Measurements from ENCODE around the gene PWWP2B. TPM values are rescaled to one million over a fixed set of nuclear protein-coding genes. Genes with fewer than 3 reads are reported as not detected.

Gene PWWP2B
- polyA plus RNA-seq, 4 donors = 6.6 to 21.8 (median 11.2) TPM

GRCh38 chr10:132442636-132443035, 45.6 kb downstream of the PWWP2B start:
- no peak for DNase-seq (ENCODE audit: low read depth in 4 of 4, low spot score in 2 of 4)

GRCh38 chr10:132443605-132443982, 46.6 kb downstream of the PWWP2B start:
- no peak for DNase-seq (ENCODE audit: low read depth in 4 of 4, low spot score in 2 of 4)

- peak in 3 of 4 donors; percentile 72 to 92 (median 75) for DNase-seq (ENCODE audit: low read depth in 4 of 4, low spot score in 2 of 4)
Observed at GRCh38 chr10:132443983-132444876, 47.2 kb downstream of the PWWP2B start.

DNA sequence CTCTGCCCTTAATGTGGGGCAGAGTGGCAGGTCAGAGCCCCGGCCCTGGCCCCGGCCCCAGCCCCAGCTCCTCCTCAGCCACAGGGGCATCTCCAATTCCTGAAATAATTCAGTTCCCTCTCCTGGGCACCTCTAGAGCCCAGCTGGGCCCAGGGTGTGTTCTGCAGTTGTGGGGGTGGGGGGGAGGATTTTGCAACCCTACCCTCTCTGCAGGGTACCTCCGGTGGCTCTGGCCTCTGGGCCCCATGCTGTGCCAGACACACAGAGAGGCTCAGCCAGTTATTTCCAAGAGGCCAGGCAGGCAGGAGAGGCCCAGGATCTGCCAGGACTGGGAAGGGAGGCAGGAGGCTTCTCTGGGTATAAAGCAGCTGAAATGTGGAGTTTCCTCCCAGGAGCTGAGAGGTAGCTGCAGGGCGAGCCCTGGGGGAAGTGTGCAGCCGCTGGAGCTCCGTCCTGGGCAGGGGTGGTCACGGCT, 47.9 kb downstream of the PWWP2B start:
- DNase-seq (ENCODE audit: low read depth in 4 of 4, low spot score in 2 of 4) = no peak

- DNase-seq (ENCODE audit: low read depth in 4 of 4, low spot score in 2 of 4) = no peak
Observed at GRCh38 chr10:132445516-132446194, 48.7 kb downstream of the PWWP2B start.

GRCh38 chr10:132446195-132446581, 49.2 kb downstream of the PWWP2B start:
- DNase-seq (ENCODE audit: low read depth in 4 of 4, low spot score in 2 of 4) = no peak

DNA sequence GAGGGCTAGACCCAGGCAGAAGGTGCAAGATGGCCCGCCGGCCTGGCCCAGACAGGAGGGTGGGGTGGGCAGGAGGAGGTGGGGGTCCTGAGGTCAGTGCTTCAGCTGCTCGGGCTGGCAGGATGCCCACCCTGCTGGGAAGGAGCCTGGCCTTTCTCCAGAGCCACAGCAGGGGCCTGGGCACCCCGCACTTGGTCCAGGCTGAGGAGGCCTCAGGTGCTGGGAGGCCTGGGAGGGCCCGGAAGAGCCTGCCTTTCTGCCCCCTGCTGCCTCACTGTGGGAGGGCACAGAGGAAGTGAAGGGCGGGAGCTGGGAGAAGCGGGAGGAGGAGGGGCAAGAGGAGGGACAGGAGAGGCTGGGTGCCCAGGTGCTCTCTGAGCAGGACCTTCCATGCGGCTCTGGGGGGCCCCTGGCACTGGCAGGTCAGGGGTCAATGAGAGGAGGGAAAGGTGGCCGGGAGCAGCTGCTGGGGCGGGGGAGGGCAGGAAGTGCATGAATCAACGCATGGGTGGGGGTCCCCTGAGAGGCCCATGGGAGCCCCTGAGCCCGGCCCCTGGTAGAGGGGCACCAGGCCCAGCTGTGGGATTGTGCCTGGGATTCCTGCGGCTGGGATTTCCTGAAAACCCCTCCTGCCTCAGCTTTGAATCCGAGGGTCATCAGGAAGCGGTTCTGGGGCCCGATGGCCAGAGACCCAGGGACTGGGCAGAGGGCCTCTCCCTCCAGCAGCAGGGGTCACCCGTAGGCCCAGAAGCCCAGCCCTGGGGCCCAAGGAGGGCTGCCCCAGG, 49.9 kb downstream of the PWWP2B start:
- peak in 1 of 4 donors; percentile 71 for DNase-seq (ENCODE audit: low read depth in 4 of 4, low spot score in 2 of 4)

DNA sequence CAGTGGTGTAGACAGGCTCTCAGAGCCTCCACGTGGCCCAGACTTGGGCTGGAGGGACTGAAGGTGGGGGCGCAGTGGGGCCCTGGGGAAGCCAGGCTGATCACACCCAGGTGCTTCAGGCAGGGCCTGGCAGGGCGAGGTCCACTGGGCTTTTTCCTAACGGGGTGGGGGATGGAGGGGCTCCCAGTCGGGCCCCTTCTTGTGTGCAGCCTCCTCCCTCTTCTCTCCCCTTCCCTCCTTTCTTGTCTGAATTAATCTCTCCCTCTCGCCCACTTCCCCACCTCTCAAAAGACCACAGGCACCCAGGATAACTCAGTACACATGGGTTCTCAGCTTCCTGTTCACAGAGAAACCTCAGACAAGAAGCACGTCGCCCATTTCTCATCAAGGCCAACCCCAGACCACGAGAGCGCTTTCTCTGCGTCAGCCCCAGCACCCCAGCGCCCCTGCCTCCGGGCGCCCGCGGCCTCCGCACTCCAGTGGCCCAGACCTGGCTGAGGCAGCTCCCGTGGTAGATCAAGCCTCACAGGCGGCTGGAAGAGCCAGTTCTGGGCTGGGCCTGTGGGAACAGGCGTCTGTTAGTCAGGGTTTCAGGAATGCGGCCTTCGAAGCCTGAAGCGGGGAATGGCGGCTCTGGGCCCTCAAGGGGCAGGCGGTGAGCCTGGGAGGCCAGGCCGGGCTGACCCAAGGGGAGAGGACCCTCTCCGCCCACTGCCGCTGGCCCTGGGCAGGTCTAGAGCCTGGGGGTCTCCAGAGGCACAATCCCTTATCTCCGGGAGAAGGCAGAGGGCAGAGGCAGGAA, 50.6 kb downstream of the PWWP2B start:
- no peak for DNase-seq (ENCODE audit: low read depth in 4 of 4, low spot score in 2 of 4)

DNA sequence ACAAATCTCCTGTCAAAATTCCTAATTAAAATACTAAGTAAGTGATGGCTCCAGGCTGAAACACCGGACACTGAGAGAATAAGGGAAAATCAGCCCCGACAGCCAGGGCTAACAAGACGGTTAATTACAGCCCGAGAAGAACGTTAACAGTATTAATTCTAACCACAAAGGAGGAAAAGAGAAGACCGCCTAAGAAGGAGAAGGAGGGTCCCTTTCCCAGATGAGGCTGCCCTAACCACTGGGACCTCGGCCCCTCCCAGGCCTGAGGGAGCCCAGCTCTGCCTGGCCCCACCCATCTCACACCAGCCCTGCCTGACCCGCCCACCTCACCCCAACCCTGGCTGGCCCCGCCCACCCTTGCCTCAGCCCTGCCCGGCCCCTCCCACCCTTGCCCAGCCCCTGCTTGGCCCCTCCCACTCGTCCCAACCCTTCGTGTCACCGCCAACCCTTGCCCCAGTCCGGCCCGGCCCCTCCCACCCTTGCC, 51.3 kb downstream of the PWWP2B start:
- no peak for DNase-seq (ENCODE audit: low read depth in 4 of 4, low spot score in 2 of 4)

DNA sequence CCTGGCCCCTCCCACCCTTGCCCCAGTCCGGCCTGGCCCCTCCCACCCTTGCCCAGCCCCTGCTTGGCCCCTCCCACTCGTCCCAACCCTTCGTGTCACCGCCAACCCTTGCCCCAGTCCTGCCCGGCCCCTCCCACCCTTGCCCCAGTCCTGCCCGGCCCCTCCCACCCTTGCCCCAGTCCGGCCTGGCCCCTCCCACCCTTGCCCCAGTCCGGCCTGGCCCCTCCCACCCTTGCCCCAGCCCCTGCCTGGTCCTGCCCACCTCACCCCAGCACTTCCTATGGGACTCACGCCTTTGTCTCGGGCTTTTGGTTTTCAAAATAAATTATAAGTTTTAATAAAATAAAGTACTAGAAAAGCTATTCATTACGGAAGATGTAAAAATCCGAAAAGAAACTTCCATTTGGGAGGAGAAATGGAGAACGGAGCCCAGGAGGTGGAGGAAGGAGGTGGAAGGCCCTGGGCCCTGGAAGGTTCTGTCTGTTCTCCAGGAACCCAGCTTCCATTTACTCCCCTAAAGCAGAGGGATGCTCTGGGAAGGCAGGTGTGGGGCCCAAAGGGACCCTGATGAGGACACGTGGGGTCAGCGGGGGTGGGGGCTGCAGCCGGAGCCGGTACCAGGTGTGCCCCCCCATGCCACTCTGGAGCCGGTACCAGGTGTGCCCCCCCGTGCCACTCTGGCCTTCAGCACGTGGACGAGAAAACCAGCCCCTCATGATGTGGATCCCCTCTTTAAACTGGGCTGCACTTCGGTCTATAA, 52.2 kb downstream of the PWWP2B start:
- DNase-seq (ENCODE audit: low read depth in 4 of 4, low spot score in 2 of 4) = no peak

- DNase-seq (ENCODE audit: low read depth in 4 of 4, low spot score in 2 of 4) = no peak
Observed at GRCh38 chr10:132449811-132450181, 52.8 kb downstream of the PWWP2B start.

DNA sequence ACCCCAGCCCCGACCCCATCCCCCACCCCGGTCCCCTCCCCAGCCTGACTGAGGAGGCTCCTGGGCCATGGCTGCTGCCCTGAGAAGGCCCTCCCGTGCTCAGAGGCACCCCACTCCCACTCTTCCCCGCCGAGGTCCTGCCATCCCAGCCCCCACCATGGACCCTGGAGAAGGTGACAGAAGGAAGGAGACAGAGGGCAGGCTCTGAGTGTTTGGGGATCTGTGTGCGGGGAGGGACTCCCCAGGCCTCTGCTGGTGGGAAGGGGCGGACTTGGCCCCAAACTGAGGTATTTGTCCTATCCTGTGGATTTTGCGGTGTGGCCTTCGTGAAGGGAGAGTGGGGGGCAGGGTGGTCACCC, 53.4 kb downstream of the PWWP2B start:
- DNase-seq (ENCODE audit: low read depth in 4 of 4, low spot score in 2 of 4) = no peak

GRCh38 chr10:132450825-132451505, 54.0 kb downstream of the PWWP2B start:
- no peak for DNase-seq (ENCODE audit: low read depth in 4 of 4, low spot score in 2 of 4)

DNA sequence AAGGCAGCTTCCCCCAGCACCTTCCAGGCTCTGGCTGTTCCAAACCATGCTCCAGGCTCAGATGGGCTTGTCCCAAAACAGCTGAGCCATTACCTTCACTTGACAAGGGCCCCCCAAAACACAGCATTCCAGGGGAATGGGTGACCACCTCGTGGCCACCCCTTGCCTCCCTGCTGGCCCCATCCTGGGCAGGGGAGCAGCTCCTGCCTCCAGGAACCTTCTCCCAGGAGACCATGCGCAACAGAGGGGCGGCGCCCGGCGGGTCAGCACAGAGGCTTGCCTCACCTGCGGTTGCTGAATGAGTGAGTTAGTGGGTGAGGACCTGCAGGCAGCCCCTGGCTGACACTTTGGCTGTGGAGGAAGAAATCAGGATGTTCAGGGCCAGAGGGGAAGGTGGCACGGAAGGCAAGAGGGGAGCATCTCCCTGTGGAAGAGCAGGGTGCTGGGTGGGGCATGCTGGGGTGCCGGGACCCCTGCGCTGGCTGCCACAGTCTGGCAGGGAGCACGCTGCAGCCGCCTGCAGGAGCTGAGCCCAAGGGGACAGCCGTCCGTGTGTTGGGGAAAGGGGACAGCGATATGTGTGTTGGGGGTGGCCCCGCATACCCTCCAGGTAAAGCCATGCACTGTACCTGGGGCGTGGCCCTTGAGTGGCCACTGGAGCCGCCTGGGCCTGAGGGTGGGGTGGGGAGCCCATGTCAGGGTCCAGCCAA, 54.7 kb downstream of the PWWP2B start:
- no peak for DNase-seq (ENCODE audit: low read depth in 4 of 4, low spot score in 2 of 4)

GRCh38 chr10:132452216-132452650, 55.2 kb downstream of the PWWP2B start:
- no peak for DNase-seq (ENCODE audit: low read depth in 4 of 4, low spot score in 2 of 4)

DNA sequence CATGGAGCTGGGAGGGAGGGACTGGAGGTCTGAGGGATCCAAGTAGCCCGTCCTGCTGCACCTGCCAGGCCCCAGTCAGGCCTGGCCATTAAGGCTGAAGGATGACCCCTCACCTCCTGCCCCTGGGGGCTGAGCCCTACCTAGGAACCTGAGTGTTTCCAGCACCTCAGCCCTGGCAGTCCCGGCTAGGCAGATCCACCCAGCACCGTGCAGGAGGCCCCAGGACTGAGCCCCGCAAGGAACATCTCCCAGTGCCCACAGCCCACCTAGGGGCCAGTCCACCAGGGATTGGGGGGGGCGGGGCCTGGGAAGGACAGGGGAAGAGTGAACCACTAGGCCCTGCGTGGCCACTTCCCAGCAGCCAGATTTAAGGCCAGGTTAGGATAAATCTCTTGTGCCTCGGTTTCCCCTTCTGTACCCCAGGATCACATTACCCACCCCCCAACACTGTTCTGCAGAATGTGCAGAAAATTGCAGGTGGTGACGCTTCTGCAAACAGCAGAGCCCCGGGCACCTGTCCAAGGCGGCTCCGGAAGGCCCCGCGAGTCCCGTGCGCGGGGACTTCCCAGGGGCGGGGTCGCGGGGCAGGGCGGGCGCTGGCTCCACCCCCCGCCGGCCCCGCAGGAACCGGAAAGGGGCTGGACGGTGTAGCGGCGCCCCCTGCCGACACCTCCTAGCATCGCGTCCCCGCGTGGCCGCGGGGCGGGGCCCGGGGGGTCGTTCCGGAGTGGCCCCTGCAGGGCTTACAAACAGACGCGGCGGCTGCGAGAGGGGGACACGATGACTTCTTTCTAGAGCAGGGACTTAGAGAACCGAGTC, 55.9 kb downstream of the PWWP2B start:
- no peak for DNase-seq (ENCODE audit: low read depth in 4 of 4, low spot score in 2 of 4)

DNA sequence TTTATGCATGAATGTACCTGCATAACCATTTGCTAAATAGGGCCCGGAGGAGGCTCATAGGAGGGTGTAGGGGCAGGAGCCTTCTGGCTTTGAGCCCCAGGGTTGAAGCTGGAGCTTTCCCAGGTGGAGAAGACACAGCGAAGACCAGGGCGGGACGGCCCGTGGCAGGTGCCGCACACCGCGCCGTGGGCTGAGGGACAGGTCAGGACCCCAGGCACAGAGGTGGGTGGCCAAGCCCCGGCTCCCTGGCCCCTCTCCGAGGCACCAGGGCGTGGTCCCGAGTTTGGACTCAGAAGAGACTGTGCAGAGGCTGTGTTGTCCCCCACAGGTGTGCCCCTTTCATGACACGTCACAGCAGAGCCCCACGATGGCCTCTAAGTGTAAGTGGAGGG, 56.5 kb downstream of the PWWP2B start:
- no peak for DNase-seq (ENCODE audit: low read depth in 4 of 4, low spot score in 2 of 4)
